GM12892 (cell line): ENCODE measurements around the gene NARS2.

ENCODE experiments used
- DNase-seq: peaks from one replicate; pipeline ENCODE4 v3.0.0; 2011; ENCODE audit not compliant: insufficient read length
- FAIRE-seq: peaks from 2 replicates; lab custom pipeline; 2011; peaks lifted over from hg19 to GRCh38; lab: Jason Lieb, UNC
- POLR2A ChIP-seq: IDR thresholded peaks from 2 replicates; pipeline ENCODE4 v1.6.1; 2011; ENCODE audit warnings: low read depth, low read length, control low read depth
- POLR2AphosphoS5 ChIP-seq: IDR thresholded peaks from 2 replicates; pipeline ENCODE4 v1.6.1; 2011; ENCODE audit warnings: low read depth, low read length, control low read depth
- TAF1 ChIP-seq: IDR thresholded peaks from 2 replicates; pipeline ENCODE4 v1.6.1; 2011; ENCODE audit warnings: low read depth, mild to moderate bottlenecking, control low read depth, low read length, borderline replicate concordance

NARS2 gene

GRCh38 chr11:78432956-78433355, 141.7 kb downstream of the NARS2 start:
- no peak for DNase-seq
- no peak for TF ChIP-seq POLR2AphosphoS5
- no peak for TF ChIP-seq TAF1
- no peak for TF ChIP-seq POLR2A
- FAIRE-seq: no peak

- no peak for TF ChIP-seq POLR2AphosphoS5
- no peak for TF ChIP-seq TAF1
- no peak for TF ChIP-seq POLR2A
- DNase-seq (no peak), FAIRE-seq (peak; percentile 54)
Measured at GRCh38 chr11:78432058-78432515, 142.6 kb downstream of the NARS2 start.

DNA sequence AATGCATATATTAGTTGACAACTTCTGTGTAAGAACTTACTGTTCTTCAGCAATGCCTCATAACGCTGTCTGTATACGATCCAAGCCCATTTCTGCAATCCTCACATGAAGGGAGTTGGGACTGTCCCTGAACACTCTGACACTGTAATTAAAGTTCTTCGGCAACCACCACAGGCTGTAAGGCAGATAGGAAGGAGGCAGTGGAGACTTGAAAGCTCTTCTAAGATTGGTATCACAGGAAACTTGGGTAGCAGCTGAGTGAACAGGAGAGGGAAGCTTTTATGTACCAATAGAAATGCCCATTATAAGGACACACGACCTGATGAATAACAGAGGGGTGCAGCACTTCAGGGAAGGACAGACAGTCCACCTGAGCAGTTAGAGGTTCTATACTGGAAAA, 145.0 kb downstream of the NARS2 start:
- no peak for TF ChIP-seq TAF1
- no peak for TF ChIP-seq POLR2AphosphoS5
- no peak for TF ChIP-seq POLR2A
- FAIRE-seq (peak; percentile 84), DNase-seq (no peak)

DNA sequence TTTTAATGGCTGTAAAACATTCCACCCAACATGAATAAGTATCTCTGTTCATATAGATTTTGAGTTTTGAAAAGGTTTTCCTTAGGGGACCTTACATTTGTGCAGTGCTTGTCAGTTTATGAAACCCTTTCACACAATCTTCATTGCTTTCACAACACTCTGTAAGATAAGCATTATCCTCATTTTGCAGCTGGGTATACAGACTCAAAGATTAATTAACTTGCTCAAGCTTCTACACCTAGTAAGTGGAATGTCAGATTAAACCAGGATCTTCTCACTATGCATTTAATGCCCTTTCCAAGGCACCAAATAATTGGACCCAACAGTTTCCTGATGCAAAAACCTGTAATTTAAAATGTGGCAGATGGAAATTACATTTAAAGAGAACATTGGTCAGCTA, 145.5 kb downstream of the NARS2 start:
- FAIRE-seq (peak; percentile 42), DNase-seq (no peak)
- TF ChIP-seq TAF1: no peak
- TF ChIP-seq POLR2A: no peak
- no peak for TF ChIP-seq POLR2AphosphoS5

DNA sequence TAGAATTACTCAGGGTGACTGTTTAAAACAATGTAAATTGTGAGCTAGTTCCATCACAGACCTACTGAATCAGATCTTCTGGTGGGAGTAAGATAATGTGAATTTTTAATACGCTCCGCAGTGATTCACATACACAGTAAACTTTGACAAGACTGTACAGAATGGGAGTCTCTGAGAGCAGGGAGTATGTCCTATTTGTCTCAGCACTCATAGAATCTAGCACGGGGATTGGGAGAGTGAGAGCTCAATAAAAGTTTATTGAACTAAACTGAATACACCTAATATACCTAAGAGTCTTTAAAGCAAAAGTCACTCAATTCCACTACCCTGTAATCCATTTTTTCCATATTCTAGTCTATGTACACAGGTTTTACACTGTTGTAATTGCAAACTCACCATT, 145.9 kb downstream of the NARS2 start:
- FAIRE-seq (no peak), DNase-seq (no peak)
- TF ChIP-seq POLR2A (no peak), POLR2AphosphoS5 (no peak), TAF1 (no peak)

DNA sequence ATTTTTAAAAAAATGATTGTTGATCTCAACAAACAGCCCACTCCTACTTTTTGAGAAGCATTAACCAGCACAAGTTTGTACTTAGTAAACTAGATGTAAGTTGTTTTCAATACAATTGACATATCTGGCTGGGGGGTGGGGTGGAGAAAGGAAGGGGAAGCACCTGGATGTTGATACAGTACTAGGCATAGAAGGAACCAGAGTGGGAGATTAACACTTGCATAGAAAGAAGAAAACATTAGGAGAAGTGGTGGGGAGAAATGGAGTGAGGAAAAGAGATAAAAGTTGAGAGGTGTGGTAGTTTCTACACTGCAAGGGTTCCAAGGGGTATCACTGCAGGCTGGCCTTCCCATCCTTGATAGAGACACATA, 146.4 kb downstream of the NARS2 start:
- TF ChIP-seq POLR2AphosphoS5: no peak
- TF ChIP-seq POLR2A: no peak
- no peak for TF ChIP-seq TAF1
- DNase-seq: no peak
- peak; percentile 79 for FAIRE-seq

GRCh38 chr11:78427615-78428265, 146.9 kb downstream of the NARS2 start:
- TF ChIP-seq POLR2A: peak; percentile 52
- 0 out of 2 replicates have a peak, but pooled peaks have one; percentile 9 for TF ChIP-seq POLR2AphosphoS5
- TF ChIP-seq TAF1: no peak
- DNase-seq (no peak), FAIRE-seq (peak; percentile 97)

DNA sequence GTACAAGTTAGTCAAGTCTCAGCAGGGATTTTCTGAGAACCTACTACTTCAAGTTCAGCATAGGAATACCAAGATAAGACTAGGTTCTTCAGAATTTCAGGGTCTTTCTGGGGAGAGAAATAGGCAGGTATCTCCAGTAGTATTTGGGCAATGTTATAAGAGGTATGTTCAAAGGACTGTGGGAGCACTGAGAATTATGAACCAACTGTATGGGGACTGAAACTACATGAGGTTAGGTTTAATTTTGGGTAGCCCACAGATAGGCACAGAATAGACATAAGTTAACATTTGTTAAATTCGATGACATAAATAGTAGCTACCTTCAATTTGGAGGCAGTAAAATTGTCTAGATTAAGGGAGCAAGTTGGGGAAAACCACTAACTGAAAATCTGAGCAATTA, 147.8 kb downstream of the NARS2 start:
- DNase-seq: no peak
- TF ChIP-seq POLR2AphosphoS5: no peak
- no peak for TF ChIP-seq POLR2A
- no peak for TF ChIP-seq TAF1

DNA sequence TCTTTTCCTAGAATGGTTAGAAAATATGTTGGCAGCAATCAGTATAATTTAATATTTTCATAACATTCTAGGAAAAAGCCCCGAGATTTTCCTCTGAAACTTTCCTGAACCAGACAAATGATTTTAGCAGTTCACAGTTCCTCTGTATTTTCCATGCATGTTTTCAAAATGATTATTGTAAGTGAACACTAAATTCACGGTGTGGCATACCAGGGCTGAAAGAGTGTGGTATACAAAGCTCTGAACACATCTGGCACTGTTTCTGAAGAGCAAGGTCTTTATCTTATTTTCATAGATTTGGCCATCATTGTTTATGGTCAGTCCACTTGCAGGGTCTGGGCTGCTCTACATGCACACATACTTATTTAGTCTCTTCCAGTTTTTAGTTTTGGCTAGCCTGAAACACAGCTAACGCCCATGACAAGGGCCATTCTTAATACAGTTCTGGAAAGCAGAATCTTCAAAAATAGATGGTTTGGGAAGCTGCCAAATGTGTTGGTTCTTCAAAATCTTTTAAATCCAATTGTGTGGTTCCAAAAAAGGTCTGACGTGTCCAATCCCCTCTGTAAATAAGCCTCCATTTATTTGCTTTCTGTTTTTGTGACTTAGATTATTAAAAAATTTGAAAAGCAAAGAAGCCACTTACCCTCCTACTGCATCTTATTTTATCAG, 149.1 kb downstream of the NARS2 start:
- DNase-seq: no peak
- TF ChIP-seq POLR2A: no peak
- no peak for TF ChIP-seq TAF1
- no peak for TF ChIP-seq POLR2AphosphoS5
- FAIRE-seq: peak; percentile 72

More for the DNA sequence above, 147.8 kb downstream of the NARS2 start:
- no peak for FAIRE-seq

- no peak for TF ChIP-seq POLR2AphosphoS5
- TF ChIP-seq TAF1: no peak
- no peak for TF ChIP-seq POLR2A
- FAIRE-seq (peak; percentile 94), DNase-seq (no peak)
Measured at GRCh38 chr11:78424334-78425270, 150.1 kb downstream of the NARS2 start.

DNA sequence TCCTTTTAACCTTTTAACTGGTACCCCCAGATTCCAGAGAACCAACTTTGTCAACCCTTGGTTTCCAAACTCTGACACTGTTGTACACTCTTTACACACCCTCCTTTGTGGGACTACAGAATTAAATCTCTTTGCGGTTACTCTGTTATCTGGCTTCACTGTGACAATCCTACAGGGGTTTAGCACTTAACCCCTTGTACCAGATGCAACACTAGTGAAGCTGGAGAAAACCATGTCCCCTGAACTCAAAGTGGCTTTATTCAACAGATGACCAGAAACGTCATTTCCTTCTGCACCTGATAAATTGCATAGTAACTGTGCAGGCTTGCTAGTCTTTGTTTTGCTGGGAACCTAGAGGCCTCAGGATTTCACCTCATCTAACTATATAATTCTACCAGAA, 151.4 kb downstream of the NARS2 start:
- FAIRE-seq (no peak), DNase-seq (no peak)
- no peak for TF ChIP-seq TAF1
- no peak for TF ChIP-seq POLR2A

GRCh38 chr11:78420796-78421209, 153.9 kb downstream of the NARS2 start:
- DNase-seq (no peak), FAIRE-seq (peak; percentile 92)
- TF ChIP-seq POLR2A: no peak
- 0 out of 2 replicates have a peak, but pooled peaks have one; percentile 31 for TF ChIP-seq POLR2AphosphoS5
